HG03521 (cell line): Measurements from ENCODE around the gene CHCHD6.
"Not testable (repeated sequence)": the region's sequence is repeated elsewhere in the genome, so short reads cannot be mapped to it uniquely, and the experiment has no call there.

ENCODE experiments used
- ATAC-seq: cut with Tn5 transposase; IDR thresholded peaks from one replicate; pipeline ENCODE4 v1.9.1; 2021; ENCODE audit warnings: mild to moderate bottlenecking, moderate library complexity; ENCODE audit not compliant: unreplicated experiment

Gene CHCHD6

DNA sequence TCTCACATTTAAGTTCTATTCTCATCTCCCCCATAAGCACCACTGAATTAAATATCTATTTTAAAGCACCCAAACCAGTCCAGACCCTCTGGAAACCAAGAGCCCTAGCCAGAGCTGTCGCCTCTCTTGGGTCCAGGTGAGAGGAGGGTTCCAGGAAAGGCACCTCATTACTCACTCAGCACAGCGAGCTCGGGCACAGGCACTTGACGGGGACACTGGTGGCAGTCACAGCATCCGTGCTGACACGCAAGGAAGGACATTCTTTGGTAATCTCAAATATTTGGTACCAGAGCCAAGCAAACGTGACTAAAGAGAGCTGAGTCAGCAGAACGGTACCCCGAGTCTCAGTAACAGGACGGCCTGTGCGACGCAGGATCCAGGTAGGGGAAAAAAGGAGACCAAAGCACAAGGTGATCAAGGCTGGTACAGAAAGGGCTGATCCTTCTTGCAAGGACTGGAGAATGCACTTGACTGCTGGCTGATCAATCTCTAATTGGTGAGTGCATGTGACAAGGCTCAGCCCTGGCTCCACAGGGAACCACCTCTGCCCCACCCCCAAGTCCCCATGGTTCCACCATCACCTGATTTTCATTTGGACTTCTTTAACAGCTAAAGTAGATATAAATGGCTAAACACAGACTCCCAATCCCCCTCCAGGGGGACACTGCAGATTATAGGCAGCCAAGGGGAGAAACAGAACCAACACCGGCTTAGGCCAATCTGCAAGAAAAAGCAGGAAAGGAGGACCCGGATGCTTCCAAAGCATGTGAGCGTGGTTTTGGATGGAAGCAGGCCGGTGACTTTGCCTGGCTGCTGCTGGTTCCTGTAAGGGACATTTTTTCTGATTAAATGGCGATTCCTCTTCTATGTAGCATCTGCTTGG lies 61.4 kb downstream of the CHCHD6 start:
- ATAC-seq, result no peak

DNA sequence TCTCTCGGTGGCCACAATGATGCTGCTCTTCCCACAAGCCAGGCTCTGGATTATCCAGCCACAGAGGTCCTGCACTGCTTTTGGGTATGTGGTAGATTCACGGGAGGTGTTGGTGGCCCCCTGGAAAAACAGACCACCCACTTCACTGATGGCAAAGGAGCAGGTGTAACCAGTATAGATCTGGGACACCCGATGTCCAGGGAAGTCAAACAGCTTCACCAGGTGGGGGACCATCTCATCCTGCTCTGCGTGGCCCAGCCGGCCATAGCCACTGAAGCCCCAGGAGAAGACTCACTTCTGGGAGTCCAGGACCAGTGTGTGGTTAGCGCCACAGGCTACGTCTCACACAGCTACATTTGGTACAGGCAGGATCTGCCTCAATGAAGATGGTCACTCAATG lies 62.6 kb downstream of the CHCHD6 start:
- no peak for ATAC-seq

DNA sequence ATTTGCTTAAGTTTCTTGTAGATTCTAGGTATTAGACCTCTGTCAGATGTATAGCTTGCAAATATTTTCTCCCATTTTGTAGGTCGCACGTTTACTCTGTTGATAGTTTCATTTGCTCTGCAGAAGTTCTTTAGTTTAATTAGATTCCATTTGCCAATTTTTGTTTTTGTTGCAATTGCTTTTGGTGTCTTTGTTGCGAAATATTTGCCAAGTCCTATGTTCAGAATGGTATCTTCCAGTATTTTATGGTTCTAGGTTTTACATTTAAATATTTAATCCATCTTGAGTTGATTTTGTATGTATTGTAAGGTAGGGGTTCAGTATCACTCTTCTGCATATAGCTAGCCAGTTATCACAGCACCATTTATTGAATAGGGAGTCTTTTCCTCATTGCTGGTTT lies 64.9 kb downstream of the CHCHD6 start:
- ATAC-seq, result no peak

DNA sequence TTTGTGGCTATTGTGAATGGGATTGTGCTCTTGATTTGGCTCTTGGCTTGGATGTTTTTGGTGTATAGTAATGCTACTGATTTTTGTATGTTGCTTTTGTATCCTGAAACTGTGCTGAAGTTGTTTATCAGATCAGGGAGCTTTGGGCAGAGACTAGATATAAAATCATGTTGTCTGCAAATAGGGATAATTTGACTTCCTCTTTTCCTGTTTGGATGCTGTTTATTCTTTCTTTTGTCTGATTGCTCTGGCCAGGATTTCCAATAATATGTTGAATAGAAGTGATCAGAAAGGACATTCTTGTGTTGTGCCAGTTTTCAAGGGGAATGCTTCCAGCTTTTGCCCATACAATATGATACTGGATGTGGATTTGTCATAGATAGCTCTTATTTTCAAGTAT lies 66.1 kb downstream of the CHCHD6 start:
- no peak for ATAC-seq

DNA sequence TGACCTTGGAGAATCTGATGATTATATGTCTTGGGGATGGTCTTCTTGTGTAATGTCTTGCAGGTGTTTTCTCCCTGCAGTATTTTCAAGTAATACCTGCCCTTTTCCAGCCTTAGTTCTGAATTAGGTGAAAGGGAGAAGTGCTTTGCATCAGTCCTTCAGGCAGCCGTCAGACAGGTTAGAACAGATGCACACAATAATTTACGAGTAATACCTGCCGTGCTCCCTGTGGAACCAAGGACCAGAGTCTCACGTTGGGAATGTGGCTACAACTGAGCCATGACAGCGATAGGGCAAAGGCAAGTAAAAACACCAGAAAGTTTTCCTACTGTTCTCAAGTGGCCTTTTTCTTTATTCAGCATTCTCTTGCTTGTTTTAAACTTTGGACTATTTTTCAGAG lies 69.1 kb downstream of the CHCHD6 start:
- ATAC-seq, result no peak

DNA sequence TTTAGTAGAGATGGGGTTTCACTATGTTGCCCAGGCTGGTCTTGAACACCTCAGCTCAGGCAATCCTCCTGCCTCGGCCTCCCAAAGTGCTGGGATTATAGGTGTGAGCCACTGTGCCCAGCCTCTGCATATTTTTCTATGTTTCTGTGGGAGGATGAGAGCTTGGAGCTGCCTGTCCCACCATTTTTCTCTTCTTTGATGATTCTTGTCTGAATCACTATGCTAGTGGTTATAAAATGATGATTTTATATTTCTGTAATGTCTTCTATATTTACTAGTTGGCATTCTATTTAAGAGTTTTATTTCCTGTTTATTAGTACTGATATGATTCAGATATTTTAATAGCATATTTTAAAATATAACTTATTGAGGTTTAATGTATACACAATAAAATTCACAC lies 69.7 kb downstream of the CHCHD6 start:
- ATAC-seq, result no peak

DNA sequence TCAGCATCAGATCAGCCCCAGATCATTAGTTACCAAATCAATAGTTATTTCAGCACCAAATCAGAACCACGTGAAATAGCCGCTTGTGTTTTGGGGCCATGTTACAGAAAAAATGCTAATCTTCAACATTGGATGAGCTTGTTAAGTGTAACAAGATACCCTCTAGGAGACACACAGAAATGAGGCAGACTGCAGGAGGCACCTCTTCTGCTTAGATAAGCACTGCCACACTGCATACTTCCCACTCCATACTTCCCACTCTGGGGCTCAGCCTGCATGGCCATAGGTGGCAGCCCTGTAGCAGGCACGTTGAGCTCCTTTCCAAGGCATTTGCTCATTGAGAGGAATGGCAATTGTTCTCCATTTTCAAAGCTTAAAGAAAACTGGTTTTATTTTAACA lies 73.3 kb downstream of the CHCHD6 start:
- ATAC-seq, result no peak

DNA sequence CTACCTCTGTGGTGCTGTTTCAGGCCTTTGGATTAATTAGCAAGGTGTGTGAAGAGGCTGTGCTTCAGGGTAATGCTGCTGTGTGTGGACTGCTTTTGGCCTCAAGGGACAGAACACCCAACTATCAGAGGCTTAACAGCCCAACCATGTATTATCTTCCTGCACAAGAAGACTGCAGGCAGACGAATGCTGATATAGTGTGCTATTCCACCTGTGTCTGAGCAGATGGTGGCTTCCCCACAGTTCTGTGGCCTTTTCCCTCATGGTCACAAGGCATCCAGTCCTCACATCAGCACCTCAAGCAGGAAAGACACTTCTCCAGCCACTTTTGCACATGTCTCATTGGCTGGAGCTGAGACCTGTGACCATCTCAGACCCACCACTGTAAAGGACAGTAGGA lies 76.6 kb downstream of the CHCHD6 start:
- no peak for ATAC-seq

DNA sequence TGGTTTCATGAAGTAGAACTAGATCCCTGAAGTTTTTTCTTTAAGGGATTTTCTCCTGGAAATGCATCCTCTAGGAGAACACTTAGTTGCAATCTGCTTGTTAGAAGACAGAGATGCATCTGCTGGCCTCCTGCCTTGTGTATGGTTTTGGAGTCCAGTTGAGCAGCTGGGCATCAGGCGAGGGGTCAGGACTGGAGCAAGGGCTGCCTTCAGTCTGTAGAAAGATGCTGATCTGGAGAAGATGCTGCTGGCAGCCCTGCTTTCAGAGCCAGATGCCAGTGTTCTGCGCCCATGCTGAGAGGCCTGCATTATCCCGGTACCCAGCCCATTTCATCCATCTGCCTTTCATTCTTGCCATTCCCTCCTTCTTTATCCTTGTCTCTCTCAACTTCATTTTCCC lies 77.4 kb downstream of the CHCHD6 start:
- no peak for ATAC-seq

DNA sequence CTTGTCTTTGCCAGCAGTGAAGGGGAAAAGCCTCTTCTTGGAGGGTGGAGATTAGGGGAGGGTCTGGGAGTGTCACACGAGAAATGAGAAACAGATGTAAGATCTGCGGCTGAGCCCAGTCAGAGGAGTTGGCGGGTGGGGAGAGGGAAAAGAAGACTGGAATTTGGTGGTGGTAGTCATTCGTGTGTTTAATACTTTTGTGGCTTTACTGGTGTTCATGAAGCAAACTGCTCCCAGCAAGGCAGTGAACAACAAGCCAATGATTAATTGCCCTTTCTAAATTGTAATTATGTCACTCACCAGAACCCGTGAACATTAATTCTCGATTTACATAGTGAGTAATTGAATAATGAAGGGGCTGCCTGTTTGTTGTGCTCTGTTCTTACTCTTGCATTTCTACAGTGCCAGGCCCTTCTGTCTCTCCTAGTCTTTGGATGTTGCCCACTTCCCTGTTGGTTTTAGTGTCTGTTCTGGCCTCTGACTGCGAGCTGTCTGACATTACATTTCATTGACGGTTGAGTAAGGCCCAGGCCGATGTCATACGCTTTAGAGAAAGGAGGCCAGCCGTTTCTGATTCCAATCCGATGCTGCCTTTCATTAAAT lies 78.0 kb downstream of the CHCHD6 start:
- no peak for ATAC-seq

DNA sequence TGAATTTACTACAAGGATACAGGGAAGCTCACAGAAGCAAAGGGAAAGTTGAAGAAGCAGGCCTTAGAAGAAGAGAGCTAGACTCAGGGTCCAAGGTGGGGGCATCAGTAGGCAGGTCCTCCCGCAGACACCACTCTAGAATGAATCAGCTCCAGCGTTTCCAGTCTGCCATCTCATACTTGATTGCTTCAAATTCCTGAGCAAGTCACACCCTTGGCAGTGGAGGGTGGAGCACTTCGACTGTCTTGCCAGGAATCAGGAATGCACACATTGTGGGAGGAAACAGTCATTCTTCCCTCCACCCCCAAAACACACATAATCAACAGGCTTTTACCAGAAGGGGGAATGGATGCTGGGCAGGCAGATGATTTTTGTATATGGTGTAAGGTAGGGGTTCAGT lies 78.5 kb downstream of the CHCHD6 start:
- ATAC-seq, result no peak

DNA sequence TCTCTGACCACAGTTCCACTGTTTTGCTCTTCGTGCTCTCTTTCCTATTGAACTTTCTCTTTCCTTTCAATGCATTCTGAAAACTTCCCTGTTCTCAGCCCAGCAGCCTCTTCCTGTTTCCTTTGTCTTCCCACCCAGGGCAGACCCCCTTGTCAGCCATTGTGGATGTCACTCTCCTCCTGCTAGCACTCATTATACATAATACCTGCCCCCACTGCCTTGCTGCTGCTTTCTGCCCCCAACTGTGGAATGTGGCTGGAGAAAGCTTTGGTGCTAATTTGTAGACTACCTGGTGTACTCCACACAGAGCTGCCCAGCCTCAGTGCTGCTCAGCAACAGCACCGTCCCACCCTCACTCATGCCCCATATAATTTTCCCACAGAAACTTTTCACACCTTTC lies 80.2 kb downstream of the CHCHD6 start:
- ATAC-seq, result no peak

DNA sequence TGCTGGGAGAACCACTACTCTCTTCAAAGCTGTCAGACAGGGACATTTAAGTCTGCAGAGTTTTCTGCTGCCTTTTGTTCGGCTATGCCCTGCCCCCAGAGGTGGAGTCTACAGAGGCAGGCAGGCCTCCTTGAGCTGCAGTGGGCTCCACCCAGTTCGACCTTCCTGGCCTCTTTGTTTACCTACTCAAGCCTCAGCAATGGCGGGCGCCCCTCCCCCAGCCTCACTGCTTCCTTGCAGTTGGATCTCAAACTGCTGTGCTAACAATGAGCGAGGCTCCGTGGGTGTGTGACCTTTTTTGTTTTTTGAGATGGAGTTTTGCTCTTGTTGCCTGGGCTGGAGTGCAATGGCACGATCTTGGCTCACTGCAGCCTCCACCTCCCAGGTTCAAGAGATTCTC lies 87.3 kb downstream of the CHCHD6 start:
- not testable (repeated sequence) for ATAC-seq

DNA sequence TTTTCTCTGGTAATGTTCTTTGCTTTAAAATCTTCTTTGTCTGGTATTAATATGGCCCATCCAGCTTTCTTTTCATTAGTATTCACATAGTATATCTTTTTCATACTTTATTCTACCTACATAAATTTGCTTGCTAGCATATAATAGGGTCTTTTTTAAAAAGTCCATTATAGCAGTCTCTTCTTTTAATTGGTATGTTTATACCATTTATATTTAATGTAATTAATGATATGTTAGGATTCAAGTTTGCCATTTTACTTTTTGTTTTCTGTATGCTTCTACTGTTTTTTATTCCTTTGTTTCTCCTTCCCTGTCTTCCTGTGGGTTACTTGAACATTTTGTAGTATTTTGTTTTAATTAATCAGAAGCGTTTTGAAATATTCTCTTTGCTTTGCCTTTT lies 89.0 kb downstream of the CHCHD6 start:
- no peak for ATAC-seq

DNA sequence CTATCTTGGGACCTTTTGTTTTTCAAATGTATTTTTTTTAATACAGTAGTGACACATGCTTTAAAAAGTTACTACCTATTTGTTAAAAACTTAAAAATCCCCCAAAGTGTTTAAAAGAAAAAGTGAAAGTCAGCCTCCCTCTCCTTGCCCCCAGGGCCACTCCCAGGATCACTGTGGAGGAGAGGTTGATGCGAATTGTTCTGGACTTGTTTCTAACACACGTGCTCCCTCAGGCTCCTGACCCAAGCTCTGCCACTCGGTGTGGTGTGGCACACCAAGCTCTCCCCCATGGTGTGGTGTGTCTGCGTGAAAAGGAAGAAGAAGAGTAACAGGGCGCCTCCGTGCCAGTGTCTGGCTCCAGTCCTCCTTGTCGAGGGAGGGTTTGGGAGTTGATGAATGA lies 93.5 kb downstream of the CHCHD6 start:
- no peak for ATAC-seq

DNA sequence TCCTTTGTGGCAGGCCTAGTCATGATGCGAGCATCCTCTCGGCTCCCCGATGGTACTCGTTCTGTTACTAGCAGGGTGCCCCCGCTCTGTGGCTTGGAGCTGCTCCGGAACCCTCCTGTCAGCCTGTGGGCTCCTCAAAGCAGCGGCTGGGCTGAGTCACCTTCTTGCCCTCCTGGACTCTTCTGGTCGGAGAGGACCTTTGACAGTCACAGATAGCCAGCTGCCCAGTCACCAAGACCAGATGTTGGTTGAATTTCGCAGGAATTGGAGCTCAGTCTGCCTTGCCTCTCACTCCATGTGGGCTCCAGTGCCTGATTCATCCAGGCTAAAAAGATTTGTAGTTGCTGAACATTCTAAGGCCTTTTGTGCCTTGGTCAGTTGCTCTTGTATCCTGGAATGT lies 94.5 kb downstream of the CHCHD6 start:
- ATAC-seq, result no peak

DNA sequence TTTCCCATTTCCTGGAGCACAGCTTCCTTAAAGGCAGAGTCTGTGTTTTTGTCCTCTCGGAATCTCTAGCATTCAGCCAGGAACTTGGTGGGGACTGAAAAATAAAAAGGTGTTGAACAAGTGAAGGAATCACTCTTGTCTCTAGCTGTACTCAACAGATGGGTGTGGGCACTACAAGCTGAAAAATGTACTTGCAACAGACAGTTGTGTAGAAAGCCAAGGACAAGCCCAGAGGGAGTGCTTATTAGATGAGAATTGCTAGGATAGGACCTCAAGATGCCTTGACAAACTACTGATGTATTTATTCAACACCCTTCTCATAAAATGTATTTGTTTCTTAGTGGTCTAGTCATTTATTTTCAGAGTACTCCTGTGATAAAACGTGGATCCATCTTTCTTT lies 95.1 kb downstream of the CHCHD6 start:
- no peak for ATAC-seq

DNA sequence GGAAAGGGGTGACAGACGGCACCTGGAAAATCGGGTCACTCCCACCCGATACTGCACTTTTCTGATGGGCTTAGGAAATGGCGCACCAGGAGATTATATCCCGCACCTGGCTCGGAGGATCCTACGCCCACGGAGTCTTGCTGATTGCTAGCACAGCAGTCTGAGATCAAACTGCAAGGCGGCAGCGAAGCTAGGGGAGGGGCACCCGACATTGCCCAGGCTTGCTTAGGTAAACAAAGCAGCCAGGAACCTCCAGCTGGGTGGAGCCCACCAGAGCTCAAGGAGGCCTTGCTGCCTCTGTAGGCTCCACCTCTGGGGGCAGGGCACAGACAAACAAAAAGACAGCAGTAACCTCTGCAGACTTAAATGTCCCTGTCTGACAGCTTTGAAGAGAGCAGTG lies 97.3 kb downstream of the CHCHD6 start:
- ATAC-seq, result not testable (repeated sequence)

DNA sequence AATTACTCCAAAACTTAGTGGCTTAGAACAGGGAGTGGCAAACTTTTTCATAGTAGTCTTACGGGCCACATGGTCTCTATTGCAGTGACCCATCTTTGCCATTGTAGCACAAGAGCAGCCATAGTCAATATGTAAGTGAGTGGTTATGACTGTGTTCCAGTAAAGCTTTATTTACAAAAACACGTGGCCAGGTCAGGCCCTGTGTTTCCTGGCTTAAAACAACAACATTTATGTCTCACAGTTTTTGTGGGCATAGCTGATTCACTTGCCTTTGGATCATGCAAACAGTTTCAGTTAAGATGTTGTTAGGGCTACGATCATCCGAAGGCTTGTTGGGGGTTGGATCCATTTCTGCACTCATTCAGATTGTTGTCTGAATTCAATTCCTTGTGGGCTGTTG lies 103.8 kb downstream of the CHCHD6 start:
- ATAC-seq, result no peak

DNA sequence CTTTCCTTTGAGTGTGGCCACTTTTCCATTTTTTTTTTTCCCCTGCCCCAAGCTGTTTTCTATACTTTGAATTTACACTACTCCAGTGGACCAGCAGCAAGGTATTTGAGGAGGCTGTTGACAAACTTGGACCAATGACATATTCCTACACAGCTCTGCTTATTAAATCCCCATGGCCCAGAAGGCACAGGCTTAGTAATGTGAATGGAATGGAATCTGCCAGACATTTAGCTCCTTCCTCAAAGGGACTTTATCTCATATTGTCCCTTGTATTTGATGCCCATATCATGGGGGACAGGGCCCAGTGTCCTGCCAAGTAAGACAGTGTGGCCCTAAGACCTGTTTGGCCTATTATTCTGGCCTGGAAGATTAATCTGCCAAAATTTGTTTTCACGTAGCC lies 107.5 kb downstream of the CHCHD6 start:
- no peak for ATAC-seq

DNA sequence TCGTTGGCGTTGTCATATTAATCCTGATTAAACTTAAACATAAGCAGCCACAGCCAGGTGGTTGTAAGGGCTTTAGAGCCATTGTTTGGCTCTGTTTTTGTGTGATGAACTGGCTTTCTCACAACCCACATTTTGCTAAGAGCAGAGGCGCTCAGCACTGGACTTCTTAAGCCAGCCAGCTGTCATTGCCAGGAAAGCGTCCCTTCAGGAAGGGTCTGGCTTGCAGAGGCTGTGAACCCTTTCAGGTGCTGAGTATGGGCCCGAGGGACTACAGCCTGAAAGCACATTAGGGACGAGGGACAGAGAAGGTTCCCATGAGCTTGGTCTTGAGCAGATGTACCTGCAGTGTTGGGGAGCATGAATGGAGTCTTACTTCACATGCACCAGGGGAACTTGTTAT lies 112.3 kb downstream of the CHCHD6 start:
- no peak for ATAC-seq

DNA sequence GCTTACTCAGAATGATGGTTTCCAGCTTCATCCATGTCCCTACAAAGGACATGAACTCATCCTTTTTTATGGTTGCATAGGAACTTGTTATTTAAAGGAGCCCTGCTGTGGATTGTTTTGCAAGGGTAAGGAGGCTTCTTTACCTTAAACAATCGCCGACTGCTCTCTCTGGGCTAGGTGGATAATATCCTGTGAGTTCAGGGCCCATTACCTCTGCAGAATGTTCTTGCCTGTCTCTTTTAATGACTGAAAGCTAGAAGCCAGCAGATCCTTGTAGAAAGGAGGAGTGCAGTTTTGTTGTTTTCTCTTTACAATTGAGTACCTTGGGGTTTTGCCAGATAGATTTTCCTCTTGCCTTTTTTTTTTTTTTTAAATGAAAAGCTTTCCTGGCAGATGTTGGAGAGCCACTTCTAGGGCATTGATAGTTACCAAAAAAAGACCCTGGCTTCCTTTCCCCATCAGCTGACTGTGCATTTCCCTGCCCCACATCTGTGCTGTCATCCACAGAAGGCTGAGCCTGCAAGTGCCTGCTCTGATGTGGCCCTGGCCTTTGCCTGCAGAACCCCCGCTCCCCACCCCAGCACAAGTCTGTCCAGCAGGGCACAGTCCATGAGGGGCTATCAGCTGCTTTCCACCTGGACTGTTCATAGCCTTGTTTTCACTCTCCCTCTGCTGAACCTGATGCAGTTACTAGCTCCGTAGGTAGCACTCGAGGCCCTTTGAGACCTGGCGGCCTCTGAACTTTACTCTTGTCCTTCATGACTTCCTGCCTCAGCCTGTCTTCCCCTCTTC lies 113.1 kb downstream of the CHCHD6 start:
- ATAC-seq, result no peak
